K562 (cell line): ENCODE data around the gene DNAJC8. TPM values are rescaled to one million over a fixed set of nuclear protein-coding genes. Genes with fewer than 3 reads are reported as not detected.
A peak's percentile ranks its signal among the peaks of the same experiment; 100 is the strongest.

Experiments used
- ARID2 ChIP-seq: fragments of 450-650 bp; IDR thresholded peaks from 2 replicates; pipeline ENCODE4 v1.6.1; 2017; ENCODE audit warnings: antibody characterized with exemption, mild to moderate bottlenecking
- ATF4 ChIP-seq: fragments of 450-650 bp; formaldehyde crosslinking; IDR thresholded peaks from 2 replicates; pipeline ENCODE4 v1.4.0; 2022; ENCODE audit warnings: mild to moderate bottlenecking, moderate library complexity
- ATF6 ChIP-seq: sonication (generic); formaldehyde crosslinking; IDR thresholded peaks from 2 replicates; pipeline ENCODE4 v1.4.0; 2020; ENCODE audit warnings: mild to moderate bottlenecking, missing genetic modification reagents
- CTCF ChIP-seq, 3 experiments: IDR thresholded peaks in 2 of 3; conservative IDR thresholded peaks in 1 of 3; 2 replicates each; pipeline ENCODE4 v1.5.1; 2011 to 2012; ENCODE audit warnings: low read length in 3 of 3, mild to moderate bottlenecking in 3 of 3, control low read depth in 2 of 3, improper control_type of control experiment in 1 of 3, inconsistent platforms in 1 of 3, low read depth in 1 of 3, mixed read lengths in 1 of 3, moderate library complexity in 1 of 3; ENCODE audit not compliant: insufficient read depth in 2 of 3
- ELF4 ChIP-seq: fragments of 450-650 bp; formaldehyde crosslinking; IDR thresholded peaks from 2 replicates; pipeline ENCODE4 v1.4.0; 2022; ENCODE audit warnings: missing genetic modification characterization
- MNT ChIP-seq, 2 experiments: fragments of 450-650 bp; conservative IDR thresholded peaks; 2 replicates each; pipeline ENCODE4 v1.6.1; 2017; ENCODE audit warnings: mild to moderate bottlenecking in 2 of 2, moderate library complexity in 2 of 2
- RAD21 ChIP-seq, 2 experiments: fragments of 250-450 bp in 1 of 2; fragments of 450-650 bp in 1 of 2; sonication (Bioruptor Pico) in 1 of 2; formaldehyde crosslinking in 1 of 2; IDR thresholded peaks in 1 of 2; conservative IDR thresholded peaks in 1 of 2; 2 replicates each; pipeline versions ENCODE4 v1.4.0 to v1.8.0; 2020 to 2022; ENCODE audit warnings: mild to moderate bottlenecking in 2 of 2, moderate library complexity in 1 of 2
- RBBP5 ChIP-seq: fragments of 200-600 bp; sonication (generic); IDR thresholded peaks from 2 replicates; pipeline ENCODE4 v1.6.1; 2012; ENCODE audit warnings: borderline replicate concordance, mild to moderate bottlenecking, low read length, control low read depth, inconsistent platforms; ENCODE audit not compliant: insufficient read depth, poor library complexity, severe bottlenecking
- TBL1XR1 ChIP-seq, 2 experiments: IDR thresholded peaks; 2 replicates each; pipeline ENCODE4 v1.6.1; 2012; ENCODE audit warnings: improper control_type of control experiment in 2 of 2, low read length in 2 of 2, mild to moderate bottlenecking in 1 of 2
- ZBTB1 ChIP-seq: sonication (generic); formaldehyde crosslinking; IDR thresholded peaks from 2 replicates; pipeline ENCODE4 v1.8.1; 2023; ENCODE audit warnings: missing genetic modification reagents, low read depth, mild to moderate bottlenecking, borderline replicate concordance
- ZBTB26 ChIP-seq: fragments of 450-650 bp; formaldehyde crosslinking; IDR thresholded peaks from 2 replicates; pipeline ENCODE4 v1.4.0; 2022; ENCODE audit warnings: missing genetic modification characterization
- ZC3H4 ChIP-seq: sonication (generic); formaldehyde crosslinking; IDR thresholded peaks from 2 replicates; pipeline ENCODE4 v1.9.0; 2021; ENCODE audit warnings: missing genetic modification reagents, borderline replicate concordance
- ZNF395 ChIP-seq: fragments of 200-800 bp; sonication (Bioruptor generic); IDR thresholded peaks from 2 replicates; pipeline ENCODE4 v1.6.1; 2017; ENCODE audit warnings: missing genetic modification characterization, missing compliant biosample characterization
- ZNF583 ChIP-seq: fragments of 250-450 bp; sonication (Bioruptor Pico); IDR thresholded peaks from 2 replicates; pipeline ENCODE4 v1.4.0; 2020
- polyA plus RNA-seq, 8 experiments: library from polyadenylated mRNA; depleted of rRNA in 4 of 8; stranded (reverse) in 5 of 8; unstranded in 3 of 8; fragments of >200 nt; fragmentation: Nextera tagmentation in 2 of 8; fragmentation: Illumina TruSeq in 1 of 8; extraction: Ambion mirVana in 2 of 8; extraction: Trizol in 1 of 8; gene quantifications; 2 replicates each; pipeline versions ENCODE4 v1.2.1 to v1.2.3, GENCODE V29; 2011 to 2014; ENCODE audit warnings: inconsistent platforms in 1 of 8, missing spikeins in 1 of 8
- total RNA-seq, 7 experiments: library from RNA; depleted of rRNA in 6 of 7; stranded (reverse); fragments of >200 nt in 6 of 7; fragmentation: Illumina TruSeq in 2 of 7; extraction: Trizol in 2 of 7; gene quantifications; 2 replicates each; pipeline versions ENCODE4 v1.2.1 to v1.2.3, GENCODE V29; 2011 to 2021; ENCODE audit warnings: low replicate concordance in 1 of 7

DNAJC8 gene
- total and polyA plus RNA-seq, 9 of the 15 experiments (the other 6 are each of a cell fraction or from before 2014, with no cell fraction given): 143 to 508 (median 209) TPM

- TF ChIP-seq ZBTB1 (no peak), TBL1XR1 (IDR thresholded peaks at IDR 0.05; ENCODE audit: low read length in 2 of 2) (no peak), ZBTB26 (CRISPR knock-in tag) (0 out of 2 replicates have a peak, but pooled peaks have one; percentile 42), ATF6 (CRISPR knock-in tag) (no peak), CTCF (IDR thresholded peaks at IDR 0.05 in 2 of 3, conservative IDR thresholded peaks at IDR 0.05 in 1 of 3; ENCODE audit: insufficient read depth in 2 of 3, low read depth in 1 of 3, low read length in 3 of 3) (no peak), ZNF395 (peak; percentile 47; the same call in 1 of the 2 replicates), ATF4 (CRISPR knock-in tag) (no peak), ARID2 (no peak), ZC3H4 (CRISPR knock-in tag) (peak; percentile 87; the same call in 1 of the 2 replicates), MNT (conservative IDR thresholded peaks at IDR 0.05) (0 out of 4 replicates have a peak, but pooled peaks of 1 of the 2 experiments have one; percentile 8), RBBP5 (no peak), ELF4 (CRISPR knock-in tag) (peak; percentile 60), RAD21 (CRISPR knock-in tag; conservative IDR thresholded peaks at IDR 0.05 in 1 of 2, IDR thresholded peaks at IDR 0.05 in 1 of 2) (no peak), ZNF583 (CRISPR knock-in tag) (no peak; the same call in 1 of the 2 replicates)
Measured at GRCh38 chr1:28236656-28237322, 4.0 kb upstream of the DNAJC8 start (continued).
